ENCODE results near the gene GABRB3. TPM values are rescaled to one million over a fixed set of nuclear protein-coding genes. Genes with fewer than 3 reads are reported as not detected.

The GABRB3 gene
- polyA plus RNA-seq, 1 donor (not counting 4 experiments of a cell fraction or from before 2014, with no cell fraction given), result 0.81 TPM

DNA sequence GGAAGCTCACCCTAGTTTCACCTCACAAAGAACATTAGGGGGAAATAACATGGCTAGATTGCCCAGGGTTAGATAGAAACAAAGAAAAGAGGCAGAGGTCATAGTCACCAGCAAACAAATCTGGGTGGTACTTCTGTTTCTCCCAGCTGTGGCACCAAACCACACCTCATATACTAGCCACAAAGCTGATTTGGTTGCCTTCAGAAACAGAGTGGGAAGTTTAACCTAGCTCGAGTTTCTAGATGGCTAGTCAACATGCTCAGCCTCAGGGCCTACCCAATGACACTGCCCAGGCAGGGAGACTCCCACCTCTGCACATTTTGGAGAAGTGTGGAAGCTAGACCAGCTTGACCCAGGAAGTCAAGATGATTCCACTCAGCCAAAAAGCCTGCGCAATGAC lies 174.2 kb downstream of the GABRB3 start:
- no peak overlapping the region for H3K27ac ChIP-seq (ENCODE audit: control insufficient read depth, insufficient read depth, low read length)
- no peaks in the 10 kb centered on the region for H3K9me3 ChIP-seq (ENCODE audit: control insufficient read depth, low read depth, low read length)
- no peak overlapping the region for H2AFZ ChIP-seq (ENCODE audit: control insufficient read depth, low read length)
- no peak overlapping the region for H3K4me2 ChIP-seq (ENCODE audit: control insufficient read depth, extremely low read depth, insufficient read depth, low read depth, low read length)
- no peaks in the 10 kb centered on the region for H4K20me1 ChIP-seq (ENCODE audit: control insufficient read depth, extremely low read depth, insufficient read depth, low read length)
- DNase-seq (ENCODE audit: low read depth, low spot score) (no peak), FAIRE-seq (no peak)
- H3K27me3 ChIP-seq (ENCODE audit: control insufficient read depth, extremely low read depth, insufficient read depth, low read length), result no peaks in the 10 kb centered on the region
- no peaks in the 10 kb centered on the region for H3K4me1 ChIP-seq (ENCODE audit: control insufficient read depth, extremely low read depth, insufficient read depth, low read length)
- no peaks in the 10 kb centered on the region for H3K79me2 ChIP-seq (ENCODE audit: control insufficient read depth, insufficient read depth, low read length)
- dilution Hi-C loops (cut with MboI; ENCODE audit: extremely low pct_ligation_motif_present, low sequenced_read_pairs), result no loop called here
- no peak overlapping the region for H3K9ac ChIP-seq (ENCODE audit: control insufficient read depth, extremely low read depth, insufficient read depth, low read length)
- no peaks in the 10 kb centered on the region for H3K9me1 ChIP-seq (ENCODE audit: control insufficient read depth, extremely low read depth, insufficient read depth, low read length)
- TF ChIP-seq EZH2 (IDR thresholded peaks at IDR 0.05; ENCODE audit: low read length), result no peak
- TF ChIP-seq, protein P1, sequence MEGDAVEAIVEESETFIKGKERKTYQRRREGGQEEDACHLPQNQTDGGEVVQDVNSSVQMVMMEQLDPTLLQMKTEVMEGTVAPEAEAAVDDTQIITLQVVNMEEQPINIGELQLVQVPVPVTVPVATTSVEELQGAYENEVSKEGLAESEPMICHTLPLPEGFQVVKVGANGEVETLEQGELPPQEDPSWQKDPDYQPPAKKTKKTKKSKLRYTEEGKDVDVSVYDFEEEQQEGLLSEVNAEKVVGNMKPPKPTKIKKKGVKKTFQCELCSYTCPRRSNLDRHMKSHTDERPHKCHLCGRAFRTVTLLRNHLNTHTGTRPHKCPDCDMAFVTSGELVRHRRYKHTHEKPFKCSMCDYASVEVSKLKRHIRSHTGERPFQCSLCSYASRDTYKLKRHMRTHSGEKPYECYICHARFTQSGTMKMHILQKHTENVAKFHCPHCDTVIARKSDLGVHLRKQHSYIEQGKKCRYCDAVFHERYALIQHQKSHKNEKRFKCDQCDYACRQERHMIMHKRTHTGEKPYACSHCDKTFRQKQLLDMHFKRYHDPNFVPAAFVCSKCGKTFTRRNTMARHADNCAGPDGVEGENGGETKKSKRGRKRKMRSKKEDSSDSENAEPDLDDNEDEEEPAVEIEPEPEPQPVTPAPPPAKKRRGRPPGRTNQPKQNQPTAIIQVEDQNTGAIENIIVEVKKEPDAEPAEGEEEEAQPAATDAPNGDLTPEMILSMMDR (optimal IDR thresholded peaks at IDR 0.05 in 1 of 3, IDR thresholded peaks at IDR 0.05 in 1 of 3, conservative IDR thresholded peaks at IDR 0.05 in 1 of 3; ENCODE audit: extremely low read depth in 1 of 3, insufficient read depth in 2 of 3, low read length in 3 of 3), result no peak
- no peak overlapping the region for H3K4me3 ChIP-seq (ENCODE audit: control insufficient read depth in 2 of 3, extremely low read depth in 1 of 3, insufficient read depth in 2 of 3, low read depth in 1 of 3, low read length in 3 of 3)
- no peaks in the 10 kb centered on the region for H3K36me3 ChIP-seq (ENCODE audit: control insufficient read depth in 2 of 2, extremely low read depth in 1 of 2, insufficient read depth in 2 of 2, low read length in 2 of 2)

DNA sequence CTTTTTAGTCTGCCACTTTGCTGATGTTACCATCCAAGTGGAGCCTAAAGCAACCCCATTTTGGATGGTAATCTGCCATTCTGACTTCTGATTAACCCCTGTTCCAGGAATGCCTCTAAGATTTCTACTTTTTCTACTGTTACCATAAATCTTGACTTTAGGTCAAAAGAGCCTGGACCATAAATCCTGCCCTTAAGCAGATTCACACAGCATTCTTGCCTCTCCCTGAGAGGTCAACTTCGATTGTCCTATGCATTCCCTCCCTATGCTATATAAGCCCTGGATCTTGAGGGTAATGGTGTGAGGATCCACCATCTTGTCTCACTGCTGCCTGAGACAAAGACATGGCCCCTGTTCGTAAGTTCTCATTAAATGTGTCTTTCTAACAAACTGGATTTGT lies 177.3 kb downstream of the GABRB3 start:
- Histone ChIP-seq H3K4me2 (ENCODE audit: control insufficient read depth, extremely low read depth, insufficient read depth, low read depth, low read length) (no peak overlapping the region), H4K20me1 (ENCODE audit: control insufficient read depth, extremely low read depth, insufficient read depth, low read length) (no peaks in the 10 kb centered on the region), H3K9me3 (ENCODE audit: control insufficient read depth, low read depth, low read length) (no peaks in the 10 kb centered on the region), H3K27ac (ENCODE audit: control insufficient read depth, insufficient read depth, low read length) (no peak overlapping the region), H3K79me2 (ENCODE audit: control insufficient read depth, insufficient read depth, low read length) (no peaks in the 10 kb centered on the region), H3K27me3 (ENCODE audit: control insufficient read depth, extremely low read depth, insufficient read depth, low read length) (no peaks in the 10 kb centered on the region), H3K9me1 (ENCODE audit: control insufficient read depth, extremely low read depth, insufficient read depth, low read length) (no peaks in the 10 kb centered on the region), H2AFZ (ENCODE audit: control insufficient read depth, low read length) (peak overlapping the region; percentile 2), H3K36me3 (ENCODE audit: control insufficient read depth in 2 of 2, extremely low read depth in 1 of 2, insufficient read depth in 2 of 2, low read length in 2 of 2) (no peaks in the 10 kb centered on the region), H3K9ac (ENCODE audit: control insufficient read depth, extremely low read depth, insufficient read depth, low read length) (no peak overlapping the region), H3K4me1 (ENCODE audit: control insufficient read depth, extremely low read depth, insufficient read depth, low read length) (no peaks in the 10 kb centered on the region), H3K4me3 (ENCODE audit: control insufficient read depth in 2 of 3, extremely low read depth in 1 of 3, insufficient read depth in 2 of 3, low read depth in 1 of 3, low read length in 3 of 3) (no peak overlapping the region)
- DNase-seq (ENCODE audit: low read depth, low spot score) (no peak), FAIRE-seq (no peak)
- dilution Hi-C loops (cut with MboI; ENCODE audit: extremely low pct_ligation_motif_present, low sequenced_read_pairs), result no loop called here
- no peak for TF ChIP-seq EZH2 (IDR thresholded peaks at IDR 0.05; ENCODE audit: low read length)
- TF ChIP-seq, protein P1 (optimal IDR thresholded peaks at IDR 0.05 in 1 of 3, IDR thresholded peaks at IDR 0.05 in 1 of 3, conservative IDR thresholded peaks at IDR 0.05 in 1 of 3; ENCODE audit: extremely low read depth in 1 of 3, insufficient read depth in 2 of 3, low read length in 3 of 3), result no peak
